Stimulated activated CD4-positive, alpha-beta T cell treated with anti-CD3 and anti-CD28 coated beads, Interleukin-4, amount 100 ng/mL, for 48 hours (primary cell): Measurements from ENCODE around the gene VCL.

Experiments
- DNase-seq, 2 donors: peaks; one replicate each; pipeline ENCODE4 v3.0.0-alpha.2; 2020; ENCODE audit warnings: low read depth in 2 of 2

The VCL gene

GRCh38 chr10:74075906-74076305, 78.0 kb downstream of the VCL start:
- no peak for DNase-seq

DNA sequence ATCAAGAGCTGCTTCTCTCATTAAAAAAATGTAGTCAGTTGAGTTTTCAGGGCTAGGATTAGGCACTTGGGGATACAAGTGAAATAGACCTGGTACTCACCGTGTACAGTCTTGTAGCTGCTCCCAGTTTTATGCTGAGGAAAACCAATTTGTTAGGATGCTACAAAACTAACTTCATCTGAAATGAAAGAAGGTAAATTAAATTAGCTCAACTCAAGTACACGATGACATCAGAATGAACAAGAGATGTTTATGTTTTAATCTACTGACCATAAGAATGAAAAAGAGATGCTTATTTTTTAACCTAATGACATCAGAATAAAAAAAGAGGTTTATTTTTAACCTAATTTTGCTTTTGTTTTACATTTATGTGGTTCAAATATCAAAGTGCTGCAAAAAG, 79.0 kb downstream of the VCL start:
- no peak for DNase-seq

GRCh38 chr10:74077416-74077815, 79.5 kb downstream of the VCL start:
- DNase-seq, result no peak

- DNase-seq, result peak; percentile 8 to 37
These were observed 80.1 kb downstream of the VCL start for GRCh38 chr10:74078037-74078436.

DNA sequence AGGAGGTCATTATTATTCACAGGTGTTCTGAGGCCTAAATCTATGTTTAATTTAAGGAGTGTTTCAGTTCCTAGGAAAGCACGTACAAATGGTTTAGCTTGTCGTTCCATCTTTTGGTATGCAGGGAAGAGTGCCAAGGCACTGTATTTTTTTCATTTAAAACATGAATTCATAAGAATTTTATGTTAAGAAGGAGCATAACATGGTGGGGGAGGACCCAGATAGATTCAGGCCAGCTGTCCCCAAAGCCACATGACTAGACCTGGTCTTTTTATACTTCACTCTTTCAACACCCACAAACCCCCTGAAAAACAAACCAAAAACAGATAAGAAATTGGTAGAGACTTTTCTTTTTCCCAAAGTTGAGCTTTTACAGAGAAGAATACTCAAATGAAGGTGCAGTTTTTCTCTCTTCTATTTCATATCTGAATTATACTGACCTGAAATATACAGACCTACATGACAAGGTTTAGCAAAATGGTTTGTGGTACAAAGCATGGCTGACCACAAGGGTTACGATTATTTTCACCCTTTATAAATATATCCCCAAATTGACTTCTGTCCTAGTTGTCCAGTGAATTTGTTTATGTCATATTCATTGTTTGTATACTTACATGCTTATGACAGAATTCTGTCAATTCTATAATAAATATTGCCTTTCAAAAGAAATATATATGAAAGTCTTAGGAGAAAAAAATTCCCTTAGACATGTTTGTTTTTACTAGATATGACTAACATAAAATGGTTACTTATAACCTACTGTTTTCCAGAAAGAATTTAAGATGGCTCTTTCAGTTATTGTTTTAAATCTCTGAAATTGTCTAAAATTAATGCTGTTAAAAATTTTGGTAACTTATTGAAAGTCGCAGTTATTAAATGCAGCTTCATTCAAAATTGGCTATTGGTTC, 81.4 kb downstream of the VCL start:
- no peak for DNase-seq

DNA sequence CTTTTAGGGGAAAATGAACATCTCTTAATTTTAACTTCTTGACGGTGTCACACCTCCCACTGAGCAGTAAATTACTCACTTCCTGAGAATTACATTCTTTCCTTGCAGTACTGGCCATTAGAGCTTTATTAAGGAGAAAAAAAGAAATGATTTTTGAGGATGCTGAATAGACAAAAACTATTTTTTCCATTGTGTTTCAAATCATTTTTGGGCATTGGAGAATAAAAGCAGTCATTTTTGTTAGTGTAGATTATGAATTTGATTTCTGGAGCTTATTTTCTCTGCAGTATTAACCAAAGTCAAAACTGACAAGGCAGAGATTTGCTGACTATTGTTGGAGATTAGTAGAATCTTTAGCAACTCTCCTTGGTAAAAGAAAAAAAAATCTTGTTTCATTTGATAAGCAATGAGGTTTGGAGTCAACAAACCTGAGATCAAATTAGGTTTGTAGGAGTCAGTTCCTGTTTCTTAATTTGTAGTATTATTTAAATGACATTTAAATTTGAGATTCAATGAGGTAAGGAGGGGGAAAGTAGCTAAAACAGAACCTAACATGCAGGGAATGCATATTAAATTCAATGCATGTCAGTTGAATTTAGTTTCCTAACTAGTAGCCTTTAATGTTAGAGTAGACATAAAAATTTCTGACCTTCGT, 82.1 kb downstream of the VCL start:
- DNase-seq, result no peak

DNA sequence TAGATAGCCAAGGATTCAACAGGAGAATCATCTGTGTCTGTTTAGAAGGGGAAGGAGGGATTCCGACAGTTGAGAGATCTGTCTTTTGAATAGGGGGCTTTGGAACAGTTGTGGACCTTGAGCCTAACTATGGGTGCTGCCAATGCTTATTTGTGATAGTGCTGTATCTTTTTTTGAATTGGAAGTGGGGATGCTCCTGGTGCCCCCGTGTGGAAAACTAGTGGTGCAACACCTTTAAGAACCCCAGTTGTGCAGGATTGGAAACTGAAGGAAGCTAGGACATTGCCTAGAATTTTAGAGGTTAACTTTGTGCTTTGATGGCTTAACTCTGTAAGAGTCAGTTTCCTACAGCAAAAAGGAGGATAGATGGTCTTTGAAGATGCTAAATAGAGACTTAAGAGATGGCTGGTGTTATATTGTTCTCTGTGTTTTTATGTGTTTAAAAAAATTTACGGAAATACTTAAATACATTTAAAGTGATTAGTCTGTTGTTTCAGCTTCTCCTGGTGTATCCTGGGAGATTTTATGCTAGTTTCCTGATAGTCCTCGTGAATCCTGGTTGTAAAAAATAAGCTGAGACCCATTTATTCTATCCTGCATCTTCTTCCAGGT, 83.4 kb downstream of the VCL start:
- DNase-seq, result peak; percentile 6 to 11

DNA sequence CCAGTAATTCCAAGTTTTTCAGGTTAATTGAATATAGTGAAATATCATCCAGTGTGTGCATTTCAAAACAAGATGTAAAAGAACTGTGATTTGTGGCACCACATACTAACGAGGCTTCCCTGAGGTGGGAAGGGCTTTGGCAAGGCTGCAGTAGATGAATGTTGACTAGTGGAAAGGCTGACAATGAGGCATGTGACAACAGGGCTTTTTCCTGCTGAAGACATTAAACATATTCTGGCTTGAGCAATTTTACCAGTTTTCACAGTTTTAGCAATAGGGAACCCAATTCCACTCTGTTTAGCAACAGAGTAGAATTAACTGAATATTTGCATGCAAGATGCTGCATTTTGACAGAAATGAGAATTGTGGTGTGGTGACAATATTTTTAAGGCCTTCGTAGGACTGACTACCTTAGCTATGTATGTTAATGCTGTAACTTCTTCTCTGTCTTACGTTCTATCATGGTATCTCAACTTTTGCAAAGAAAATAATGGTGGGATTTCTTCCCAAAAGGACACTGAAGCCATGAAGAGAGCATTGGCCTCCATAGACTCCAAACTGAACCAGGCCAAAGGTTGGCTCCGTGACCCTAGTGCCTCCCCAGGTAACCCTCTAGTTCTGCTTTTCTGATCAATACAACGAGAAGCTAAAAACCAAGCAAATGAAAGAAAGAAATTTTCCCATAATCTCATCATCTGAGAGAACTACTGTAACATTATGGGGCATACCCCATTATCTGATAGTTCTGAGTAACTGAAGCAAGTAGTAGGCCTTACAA, 84.2 kb downstream of the VCL start:
- DNase-seq, result no peak

GRCh38 chr10:74083304-74083703, 85.4 kb downstream of the VCL start:
- DNase-seq, result no peak

- no peak for DNase-seq
These were observed 87.0 kb downstream of the VCL start for GRCh38 chr10:74084955-74085354.

GRCh38 chr10:74086317-74086716, 88.4 kb downstream of the VCL start:
- no peak for DNase-seq

GRCh38 chr10:74088722-74089121, 90.8 kb downstream of the VCL start:
- no peak for DNase-seq

- no peak for DNase-seq
These were observed 94.5 kb downstream of the VCL start for GRCh38 chr10:74092372-74092771.

DNA sequence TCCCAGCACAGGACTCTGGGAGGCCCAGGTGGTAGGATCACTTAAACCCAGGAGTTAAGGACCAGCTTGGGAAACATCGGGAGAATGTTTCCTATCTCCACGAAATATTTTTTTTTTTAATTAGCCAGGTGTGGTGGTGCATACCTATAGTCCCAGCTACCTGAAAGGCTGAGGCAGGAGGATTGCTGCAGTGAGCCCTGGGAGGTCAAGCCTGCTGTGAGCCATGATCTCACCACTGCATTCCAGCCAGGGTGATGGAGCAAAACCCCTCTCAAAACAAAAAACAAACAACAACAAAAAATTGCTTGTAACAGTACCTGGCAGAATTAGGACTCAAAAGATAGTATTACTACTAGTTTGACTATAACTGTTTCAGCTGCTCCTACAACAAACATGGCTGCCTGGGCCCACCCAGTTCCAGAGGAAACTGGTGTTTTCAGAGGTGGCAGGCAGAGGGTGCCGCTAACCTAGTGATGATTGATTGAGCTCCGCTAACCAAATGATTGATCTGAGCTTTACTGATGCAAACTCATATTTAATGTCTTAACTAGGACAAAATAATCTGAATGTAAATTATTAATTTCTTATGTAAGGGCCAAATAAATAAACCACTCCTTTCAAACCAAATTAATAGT, 95.7 kb downstream of the VCL start:
- DNase-seq, result no peak

GRCh38 chr10:74094231-74094630, 96.3 kb downstream of the VCL start:
- no peak for DNase-seq

- no peak for DNase-seq
These were observed 98.9 kb downstream of the VCL start for GRCh38 chr10:74096777-74097176.

GRCh38 chr10:74097776-74098175, 99.9 kb downstream of the VCL start:
- DNase-seq, result no peak

DNA sequence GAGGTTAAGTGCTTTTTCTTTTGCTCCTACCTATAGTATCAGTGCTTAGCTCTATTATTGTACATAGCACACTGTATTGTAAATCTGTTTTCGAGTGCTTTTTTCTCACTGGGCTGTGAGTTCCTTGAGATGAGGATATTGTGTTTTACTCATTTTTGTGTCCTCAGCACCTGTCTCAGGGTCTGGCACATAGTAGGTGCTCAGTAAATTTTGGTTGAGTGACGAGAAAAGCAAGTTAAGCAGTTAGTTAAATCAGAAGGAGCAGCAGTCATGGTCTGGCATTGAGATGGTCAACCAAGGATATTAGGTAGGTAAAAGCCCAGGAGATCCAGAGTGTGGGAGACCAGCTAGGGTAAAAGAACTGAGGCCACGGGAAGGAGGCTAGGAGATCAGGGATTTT, 101.5 kb downstream of the VCL start:
- no peak for DNase-seq

- DNase-seq, result no peak
These were observed 101.9 kb downstream of the VCL start for GRCh38 chr10:74099836-74100235.

DNA sequence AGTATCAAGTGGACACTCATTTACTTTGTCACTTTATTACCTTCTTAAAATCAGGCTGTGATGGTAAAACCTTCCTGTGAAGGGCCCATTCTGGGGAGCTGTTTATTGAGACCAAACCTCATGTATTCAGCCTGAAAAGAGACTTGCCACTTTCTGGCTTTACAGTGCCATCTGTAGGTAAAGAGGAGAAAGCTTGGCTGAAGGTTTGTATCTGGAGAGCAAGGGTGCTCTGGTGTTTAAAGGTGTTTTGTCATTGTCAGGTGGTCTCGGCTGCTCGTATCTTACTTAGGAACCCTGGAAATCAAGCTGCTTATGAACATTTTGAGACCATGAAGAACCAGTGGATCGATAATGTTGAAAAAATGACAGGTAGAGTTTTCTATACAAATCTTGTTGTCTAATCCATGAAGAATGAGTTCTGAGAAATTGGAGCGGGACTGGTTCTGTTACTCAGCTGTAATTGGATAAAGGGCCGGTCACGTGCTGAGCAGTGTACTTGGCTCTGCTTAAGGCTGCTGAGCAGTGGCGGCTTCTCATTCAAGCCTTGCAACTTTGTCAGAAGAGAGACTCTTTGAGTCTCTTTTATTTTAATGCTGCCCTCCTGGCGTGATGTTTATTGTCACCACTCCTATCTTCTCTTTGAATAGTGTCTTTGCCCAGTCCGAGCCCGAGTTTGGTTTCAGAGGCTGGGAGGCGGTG, 105.8 kb downstream of the VCL start:
- DNase-seq, result no peak

- no peak for DNase-seq
These were observed 106.6 kb downstream of the VCL start for GRCh38 chr10:74104480-74104879.
